Stimulated activated CD8-positive, alpha-beta memory T cell treated with anti-CD3 and anti-CD28 coated beads, Interleukin-7, amount 100 ng/mL, for 1 hour (primary cell): ENCODE data around the gene SMU1.
A peak's percentile ranks its signal among the peaks of the same experiment; 100 is the strongest.

Source experiments
- DNase-seq, 2 donors: peaks; one replicate each; pipeline ENCODE4 v3.0.0-alpha.2; 2020; ENCODE audit warnings: low read depth in 2 of 2

SMU1 gene

GRCh38 chr9:33046061-33046460 lies 30.4 kb downstream of the SMU1 start:
- DNase-seq = no peak

- DNase-seq = no peak
These were observed 31.7 kb downstream of the SMU1 start for GRCh38 chr9:33044677-33045282.

GRCh38 chr9:33044162-33044673 lies 32.3 kb downstream of the SMU1 start:
- peak in 1 of 2 donors; percentile 14 for DNase-seq

- no peak for DNase-seq
These were observed 32.8 kb downstream of the SMU1 start for GRCh38 chr9:33043671-33044070.

GRCh38 chr9:33042473-33042872 lies 34.0 kb downstream of the SMU1 start:
- no peak for DNase-seq

- no peak for DNase-seq
These were observed 34.9 kb downstream of the SMU1 start for GRCh38 chr9:33041432-33042188.

- DNase-seq = no peak
These were observed 35.6 kb downstream of the SMU1 start for GRCh38 chr9:33040792-33041431.

- no peak for DNase-seq
These were observed 43.6 kb downstream of the SMU1 start for GRCh38 chr9:33032865-33033264.

- no peak for DNase-seq
These were observed 44.2 kb downstream of the SMU1 start for GRCh38 chr9:33032292-33032691.

- no peak for DNase-seq
These were observed 46.2 kb downstream of the SMU1 start for GRCh38 chr9:33030285-33030684.

- DNase-seq = no peak
These were observed 47.2 kb downstream of the SMU1 start for GRCh38 chr9:33029231-33029786.

GRCh38 chr9:33025572-33026342 lies 50.7 kb downstream of the SMU1 start:
- peak; percentile 47 to 51 for DNase-seq

GRCh38 chr9:33024966-33025571 lies 51.4 kb downstream of the SMU1 start, which contains the start of gene DNAJA1:
TSS of gene DNAJA1 (plus strand) at chr9:33025273. CDS start at chr9:33026485, 1,212 bp downstream.
- DNase-seq = peak; percentile 92 to 95

- DNase-seq = no peak
These were observed 52.1 kb downstream of the SMU1 start for GRCh38 chr9:33024126-33024965.

GRCh38 chr9:33023661-33024060 lies 52.8 kb downstream of the SMU1 start:
- DNase-seq = no peak

- no peak for DNase-seq
These were observed 53.7 kb downstream of the SMU1 start for GRCh38 chr9:33022755-33023154.

GRCh38 chr9:33022303-33022702 lies 54.2 kb downstream of the SMU1 start:
- no peak for DNase-seq

- DNase-seq = no peak
These were observed 56.7 kb downstream of the SMU1 start for GRCh38 chr9:33019797-33020196.

GRCh38 chr9:33017283-33018041 lies 59.0 kb downstream of the SMU1 start:
- no peak for DNase-seq

GRCh38 chr9:33014665-33015014 lies 61.8 kb downstream of the SMU1 start:
- DNase-seq = no peak
